Activated naive CD8-positive, alpha-beta T cell treated with anti-CD3 and anti-CD28 coated beads, Interleukin-2, amount 50 U/mL, for 16 hours (primary cell): ENCODE measurements around the gene YEATS2.
A peak's percentile ranks its signal among the peaks of the same experiment; 100 is the strongest.

Experiments used
- DNase-seq: peaks from one replicate; pipeline ENCODE4 v3.0.0-alpha.2; 2020; ENCODE audit warnings: low read depth, low spot score

The YEATS2 gene

GRCh38 chr3:183811638-183812037 lies 114.0 kb downstream of the YEATS2 start:
- DNase-seq = no peak

DNA sequence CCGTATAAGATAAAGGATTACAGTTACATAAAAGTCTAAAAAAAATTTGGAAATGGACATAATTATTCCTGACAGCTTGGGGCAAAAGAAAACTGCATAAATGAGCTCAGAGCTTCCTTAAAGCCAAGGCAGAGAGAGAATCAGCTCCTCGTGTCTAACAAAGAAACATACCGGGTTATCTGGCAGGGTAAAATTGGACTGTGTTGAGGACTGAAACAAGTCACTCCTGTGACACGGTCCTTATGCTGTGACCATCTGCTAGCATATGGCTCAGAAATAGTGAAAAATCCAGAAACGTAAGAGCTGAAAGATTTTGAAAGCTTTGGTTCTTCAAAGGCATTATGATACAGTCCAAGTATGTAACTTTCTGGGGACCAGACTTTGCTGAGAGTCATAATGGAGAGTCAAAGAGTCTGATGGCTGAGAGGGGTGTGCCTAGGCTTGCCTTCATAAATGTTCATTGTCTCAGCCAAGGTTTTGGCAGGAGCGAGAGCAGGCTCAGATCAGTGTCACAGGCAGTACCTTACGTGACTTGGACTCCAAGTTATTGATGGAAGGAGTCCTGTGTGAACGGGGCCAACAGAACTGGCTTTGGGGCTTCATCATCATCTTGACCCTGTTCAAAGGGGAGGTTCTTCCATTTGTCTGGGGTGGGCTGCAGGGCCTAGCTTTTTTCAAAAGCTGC lies 115.3 kb downstream of the YEATS2 start:
- no peak for DNase-seq

GRCh38 chr3:183814240-183814639 lies 116.6 kb downstream of the YEATS2 start:
- DNase-seq = no peak

DNA sequence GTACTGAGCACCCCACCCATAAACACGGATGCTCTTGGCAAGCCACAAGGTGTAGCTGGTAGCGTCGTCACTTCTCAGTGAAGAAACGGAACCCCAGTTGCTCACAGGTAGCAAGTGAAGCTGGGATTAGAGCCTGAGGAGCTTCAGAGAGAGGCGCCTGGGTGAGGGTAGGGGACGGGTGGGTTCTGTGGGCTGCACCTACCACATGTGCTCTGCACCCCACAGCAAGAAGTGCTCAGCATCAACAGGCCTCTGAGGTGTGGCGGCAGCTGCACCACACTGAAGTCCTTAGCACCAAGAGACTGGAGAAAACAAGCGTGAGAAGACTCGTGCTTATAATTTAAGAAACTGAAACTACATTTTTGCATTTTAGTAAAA lies 118.0 kb downstream of the YEATS2 start:
- no peak for DNase-seq

DNA sequence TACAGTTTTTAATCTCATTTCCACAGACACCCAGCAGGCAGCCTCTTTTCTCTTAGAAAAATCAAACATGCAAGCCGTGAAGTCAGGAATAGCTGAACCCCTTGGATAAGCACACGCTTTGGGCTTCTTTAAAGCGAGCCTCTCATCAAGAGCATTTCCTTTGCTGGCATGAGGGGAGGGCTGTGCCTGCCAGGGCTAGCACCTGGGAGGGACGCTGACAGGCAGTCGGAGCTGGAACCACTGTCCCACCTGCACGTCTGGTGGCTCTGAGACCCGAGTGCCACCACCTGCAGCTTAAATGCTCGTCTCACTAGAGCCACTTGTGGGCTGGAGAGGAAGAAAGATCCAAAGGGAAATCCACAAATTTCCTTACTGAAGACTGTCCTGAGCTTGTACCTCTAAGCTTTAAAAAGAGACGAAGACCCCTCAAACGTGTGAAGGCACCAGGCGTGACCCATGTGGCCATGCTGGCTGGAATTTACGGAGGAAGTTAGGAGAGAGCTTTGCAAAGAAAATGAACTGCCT lies 118.4 kb downstream of the YEATS2 start:
- DNase-seq = no peak

DNA sequence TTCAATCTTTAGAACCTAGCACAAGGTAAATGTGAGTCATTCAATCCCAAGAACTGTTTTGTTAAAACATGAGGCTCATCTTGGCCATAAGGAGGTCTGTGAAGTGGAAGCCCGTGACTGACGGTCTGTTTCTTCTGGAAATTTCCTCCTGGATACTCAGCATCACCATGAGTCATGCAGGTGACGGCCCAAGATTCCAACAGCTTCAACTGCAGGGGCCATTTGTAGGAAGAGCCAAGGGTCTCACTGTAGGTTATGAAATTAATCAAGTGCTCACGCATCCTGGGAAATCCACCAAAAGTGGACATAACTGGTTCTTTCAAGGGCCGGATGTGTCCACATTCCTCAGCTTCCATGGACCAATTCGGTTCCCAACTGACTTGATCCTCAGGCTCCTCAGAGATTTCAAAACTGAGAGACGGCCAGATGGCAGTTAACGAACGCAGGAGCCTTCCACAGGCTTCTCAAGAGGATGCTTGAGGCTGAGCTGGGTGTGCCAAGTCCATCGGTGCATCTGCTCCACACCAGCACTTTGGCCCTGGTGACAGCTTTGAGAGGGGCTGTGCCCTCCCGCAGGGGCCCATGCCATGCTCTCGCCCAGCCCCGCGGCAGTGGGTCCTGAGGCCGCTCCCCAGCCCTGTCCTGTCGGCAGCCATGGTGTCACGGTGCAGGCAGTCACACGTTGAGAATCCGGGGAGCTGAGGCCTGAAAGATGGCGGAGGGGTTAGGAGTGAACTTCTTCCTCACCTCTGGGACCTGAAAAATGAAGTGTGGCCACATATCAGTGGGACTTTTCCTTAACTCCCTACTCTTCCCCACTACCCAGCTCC lies 119.3 kb downstream of the YEATS2 start:
- no peak for DNase-seq

GRCh38 chr3:183817639-183818038 lies 120.0 kb downstream of the YEATS2 start:
- no peak for DNase-seq

- no peak for DNase-seq
Observed at GRCh38 chr3:183818041-183818620, 120.5 kb downstream of the YEATS2 start.

- no peak for DNase-seq
Observed at GRCh38 chr3:183818706-183819624, 121.4 kb downstream of the YEATS2 start.

GRCh38 chr3:183819831-183820230 lies 122.2 kb downstream of the YEATS2 start:
- DNase-seq = no peak

- no peak for DNase-seq
Observed at GRCh38 chr3:183822631-183823030, 125.0 kb downstream of the YEATS2 start.

GRCh38 chr3:183823963-183824362 lies 126.4 kb downstream of the YEATS2 start:
- DNase-seq = no peak

DNA sequence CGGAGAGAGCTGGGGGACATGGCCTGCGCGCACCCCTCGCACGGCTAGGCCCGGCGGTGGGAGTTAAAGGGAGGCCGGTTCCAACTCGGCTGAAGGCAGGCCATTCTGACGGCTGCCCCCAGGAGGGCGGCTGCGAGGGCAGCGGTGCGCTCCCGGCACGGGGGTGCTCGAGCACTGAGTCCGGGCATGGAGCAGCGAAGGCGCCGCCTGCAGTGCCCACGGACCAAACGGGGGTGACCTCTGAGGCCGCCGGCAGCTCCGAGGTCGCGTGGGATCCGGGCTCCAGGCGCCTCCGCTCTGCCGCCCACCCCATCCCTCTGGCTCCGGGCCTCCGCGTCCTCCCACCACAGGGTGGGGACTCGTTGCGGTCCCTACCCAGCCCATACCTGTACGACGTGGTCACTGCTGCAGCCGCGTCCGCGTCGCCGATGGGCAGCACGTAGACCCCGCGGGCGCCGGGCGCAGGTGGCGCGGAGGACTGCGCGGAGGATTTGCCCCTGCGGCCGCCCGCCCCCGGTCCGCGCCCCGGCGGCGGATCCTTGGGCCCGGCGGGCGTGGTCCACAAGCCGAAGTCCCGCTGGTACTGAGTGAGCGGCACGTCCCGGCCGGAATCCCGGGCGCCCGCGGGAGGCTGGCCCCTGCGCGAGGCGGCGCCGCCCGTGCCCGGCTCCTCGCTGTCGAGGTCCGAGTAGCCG lies 127.3 kb downstream of the YEATS2 start:
- no peak for DNase-seq

- peak; percentile 27 for DNase-seq
Observed at GRCh38 chr3:183825456-183826161, 128.0 kb downstream of the YEATS2 start, which contains the start of gene MAP6D1. TSS of gene MAP6D1 (minus strand) at chr3:183825577. CDS start at chr3:183825547, 30 bp downstream.

DNA sequence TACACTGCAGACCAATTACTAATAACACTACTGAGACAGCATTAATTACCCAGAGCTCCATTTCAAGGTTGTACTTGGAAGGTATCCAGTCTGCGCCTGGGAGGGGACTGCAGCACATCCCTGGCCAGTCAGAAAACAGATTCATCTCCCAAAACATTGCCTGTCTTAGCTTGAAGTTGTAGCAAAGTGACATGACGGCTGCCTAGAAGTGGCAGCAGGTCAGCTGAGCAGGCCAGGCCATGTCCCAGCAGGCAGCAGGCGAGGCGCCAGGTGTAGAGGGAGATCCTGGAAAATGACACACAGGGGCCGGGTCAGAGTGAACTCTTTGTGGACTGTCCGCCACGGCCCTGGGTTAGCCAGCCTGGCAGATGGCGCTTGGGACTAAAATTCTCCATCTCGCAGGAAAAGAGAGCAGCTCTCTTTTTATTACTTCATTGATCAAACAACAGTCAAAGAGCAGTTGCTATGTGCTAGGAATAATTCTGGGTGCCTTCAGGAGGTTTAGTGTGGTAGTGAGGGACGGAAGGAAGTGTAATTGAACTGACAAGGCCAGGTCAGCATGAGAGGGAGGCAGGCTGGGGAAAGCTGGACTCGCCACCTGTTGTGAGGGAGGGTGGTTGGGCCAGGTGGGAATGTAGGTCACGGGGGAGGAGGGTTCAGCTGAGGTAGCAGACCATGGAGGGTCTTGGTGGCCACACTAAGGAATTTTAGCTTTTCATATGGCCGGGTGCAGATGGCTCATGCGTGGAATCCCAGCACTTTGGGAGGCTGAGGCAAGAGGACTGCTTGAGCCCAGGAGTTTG lies 129.1 kb downstream of the YEATS2 start:
- DNase-seq = no peak

DNA sequence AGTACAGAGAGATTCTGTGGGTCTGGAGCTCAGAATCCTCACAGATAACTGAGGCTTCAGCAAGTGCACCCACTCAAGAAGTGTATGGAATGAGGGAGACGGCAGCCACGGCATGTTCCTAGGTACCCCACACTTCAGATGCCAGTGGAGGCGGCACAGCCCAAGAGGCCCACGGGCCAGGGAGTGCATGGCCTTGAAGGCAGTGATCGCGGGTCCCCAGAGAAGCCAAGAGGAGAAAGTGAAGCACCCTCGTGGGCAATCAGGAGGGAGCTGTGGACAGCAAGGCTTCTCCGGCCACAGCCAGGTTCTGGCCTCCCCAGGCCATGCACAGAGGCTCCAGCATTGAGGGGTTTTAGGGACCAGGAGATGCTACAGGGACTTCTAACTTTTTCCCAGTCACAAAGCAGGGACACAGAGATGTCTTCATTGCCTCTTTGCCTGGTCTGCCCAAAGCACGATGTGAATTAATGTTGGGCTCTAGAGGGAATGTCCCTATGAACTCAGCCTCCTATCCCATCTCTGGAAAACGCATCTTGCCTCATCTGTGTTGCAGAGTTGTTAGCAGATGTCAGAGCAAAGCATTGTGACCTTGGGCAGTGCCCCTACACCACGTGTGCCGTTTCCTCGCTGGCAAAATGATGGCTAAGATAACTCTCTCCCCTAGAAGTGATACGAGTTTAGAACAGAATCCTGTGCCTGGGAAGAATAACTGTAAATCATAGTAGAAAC lies 130.4 kb downstream of the YEATS2 start:
- no peak for DNase-seq

GRCh38 chr3:183828538-183828870 lies 130.9 kb downstream of the YEATS2 start:
- DNase-seq = no peak

GRCh38 chr3:183829466-183829865 lies 131.9 kb downstream of the YEATS2 start:
- no peak for DNase-seq

GRCh38 chr3:183830187-183830586 lies 132.6 kb downstream of the YEATS2 start:
- DNase-seq = no peak
